K562 (cell line): Measurements from ENCODE around the gene PPP1R15A. TPM values are rescaled to one million over a fixed set of nuclear protein-coding genes. Genes with fewer than 3 reads are reported as not detected.

Source experiments
- ATAC-seq: fragments of 200-7000 bp; cut with Tn5 transposase; 3 replicates; pipeline ENCODE4 v1.9.1; 2020; ENCODE audit warnings: moderate library complexity
- BruUV-seq: library from RNA; stranded (reverse); fragments of 400-500 nt; replicated peaks from 2 replicates; lab custom pipeline; 2021; lab: Mats Ljungman, UMichigan
- CTCF ChIA-PET: fragments of 300-600 bp; formaldehyde crosslinking; extraction: SDS; loops from one replicate; lab custom pipeline; 2021; ENCODE audit warnings: low intra/inter-chr PET ratio; lab: Yijun Ruan, JAX
- POLR2A ChIA-PET: fragments of 300-600, 350-650 bp; sonication (Branson Sonifier 250); formaldehyde crosslinking; extraction: SDS; loops from one replicate; lab custom pipeline; 2021; ENCODE audit warnings: antibody characterized with exemption, inconsistent platforms; lab: Yijun Ruan, JAX
- DNase-seq, 4 experiments: peaks; one replicate each; pipeline versions ENCODE4 v3.0.0 to v3.0.0-alpha.2; 2011 to 2018; ENCODE audit warnings: low spot score in 3 of 4, mixed read lengths in 3 of 4; ENCODE audit errors: extremely low read depth in 1 of 4
- FAIRE-seq: peaks from 2 replicates; lab custom pipeline; 2011; peaks lifted over from hg19 to GRCh38; lab: Jason Lieb, UNC
- H2AFZ ChIP-seq: 2 replicates; pipeline ENCODE4 v1.6.0; 2011; ENCODE audit warnings: low read depth, low read length, control low read depth, inconsistent platforms
- H3K27ac ChIP-seq: fragments of 200-600 bp; 3 replicates; pipeline ENCODE4 v1.8.0; 2011; ENCODE audit warnings: low read depth, mild to moderate bottlenecking, control low read depth, inconsistent platforms, low read length, moderate library complexity, mixed read lengths; ENCODE audit errors: extremely low read depth
- H3K27me3 ChIP-seq, 2 experiments: fragments of 300-600 bp in 1 of 2; 2 replicates in 1 of 2; 3 replicates in 1 of 2; pipeline versions ENCODE4 v1.6.0 to v1.8.0; 2011; ENCODE audit warnings: inconsistent platforms in 2 of 2, low read length in 2 of 2, mild to moderate bottlenecking in 1 of 2, mixed read lengths in 1 of 2, moderate library complexity in 1 of 2; ENCODE audit not compliant: control insufficient read depth in 2 of 2, insufficient read depth in 2 of 2
- H3K36me3 ChIP-seq: fragments of 300-600 bp; 3 replicates; pipeline ENCODE4 v1.8.0; 2011; ENCODE audit warnings: mild to moderate bottlenecking, low read length, inconsistent platforms; ENCODE audit not compliant: control insufficient read depth, insufficient read depth
- H3K4me1 ChIP-seq, 2 experiments: fragments of 200-600 bp in 1 of 2; replicated peaks in 1 of 2; 2 replicates in 1 of 2; 3 replicates in 1 of 2; pipeline versions ENCODE4 v1.5.1 to v1.8.0; 2011; ENCODE audit warnings: inconsistent platforms in 2 of 2, low read length in 2 of 2, mild to moderate bottlenecking in 1 of 2, mixed read lengths in 1 of 2, moderate library complexity in 1 of 2; ENCODE audit not compliant: control insufficient read depth in 2 of 2, insufficient read depth in 2 of 2
- H3K4me2 ChIP-seq: 2 replicates; pipeline ENCODE4 v1.6.1; 2011; ENCODE audit warnings: low read length, control low read depth, inconsistent platforms, mixed read lengths; ENCODE audit not compliant: insufficient read depth
- H3K4me3 ChIP-seq: fragments of 200-600 bp; sonication (generic), shearing (Covaris generic); 2 replicates; pipeline ENCODE4 v1.5.1; 2016; ENCODE audit warnings: control low read depth, inconsistent platforms
- H3K79me2 ChIP-seq: fragments of 200-600 bp; 3 replicates; pipeline ENCODE4 v1.8.0; 2011; ENCODE audit warnings: low read length, inconsistent platforms; ENCODE audit not compliant: control insufficient read depth, insufficient read depth
- H3K9ac ChIP-seq, 2 experiments: 2 replicates each; pipeline versions ENCODE4 v1.6.0 to v1.6.1; 2011; ENCODE audit warnings: low read depth in 2 of 2, low read length in 2 of 2, control low read depth in 1 of 2, inconsistent platforms in 1 of 2, mild to moderate bottlenecking in 1 of 2, mixed read lengths in 1 of 2; ENCODE audit not compliant: insufficient read depth in 1 of 2
- H3K9me1 ChIP-seq: one replicate; pipeline ENCODE4 v1.6.0; 2011; ENCODE audit warnings: inconsistent platforms, mild to moderate bottlenecking, low read length, moderate library complexity; ENCODE audit not compliant: control insufficient read depth, insufficient read depth
- H3K9me3 ChIP-seq: replicated peaks from 2 replicates; pipeline ENCODE4 v1.5.1; 2011; ENCODE audit warnings: low read depth, low read length, inconsistent platforms; ENCODE audit not compliant: control insufficient read depth, insufficient read depth
- H4K20me1 ChIP-seq: replicated peaks from 2 replicates; pipeline ENCODE4 v1.6.1; 2011; ENCODE audit warnings: low read length, inconsistent platforms, mixed read lengths; ENCODE audit not compliant: control insufficient read depth, insufficient read depth
- ELF4 ChIP-seq: fragments of 450-650 bp; formaldehyde crosslinking; IDR thresholded peaks from 2 replicates; pipeline ENCODE4 v1.4.0; 2022; ENCODE audit warnings: missing genetic modification characterization
- FOXA3 ChIP-seq, 2 experiments: fragments of 450-650 bp in 1 of 2; sonication (generic) in 1 of 2; formaldehyde crosslinking; IDR thresholded peaks in 1 of 2; conservative IDR thresholded peaks in 1 of 2; 2 replicates each; pipeline versions ENCODE4 v1.4.0 to v1.8.0; 2020 to 2022; ENCODE audit warnings: mild to moderate bottlenecking in 2 of 2, missing genetic modification reagents in 1 of 2
- FOXK2 ChIP-seq, 2 experiments: fragments of 450-650 bp; IDR thresholded peaks in 1 of 2; conservative IDR thresholded peaks in 1 of 2; 2 replicates each; pipeline ENCODE4 v1.6.1; 2016; ENCODE audit warnings: low read depth in 2 of 2, mild to moderate bottlenecking in 1 of 2
- GABPA ChIP-seq: fragments of 200-800 bp; sonication (Bioruptor generic); conservative IDR thresholded peaks from 2 replicates; pipeline ENCODE4 v1.6.1; 2016; ENCODE audit warnings: low read depth, missing genetic modification characterization, missing compliant biosample characterization
- HMGN3 ChIP-seq: IDR thresholded peaks from 2 replicates; pipeline ENCODE4 v1.6.1; 2011; ENCODE audit warnings: borderline replicate concordance, low read depth, mild to moderate bottlenecking, mixed read lengths, low read length; ENCODE audit not compliant: insufficient read length; ENCODE audit errors: extremely low read depth
- RBBP5 ChIP-seq: fragments of 200-600 bp; sonication (generic); IDR thresholded peaks from 2 replicates; pipeline ENCODE4 v1.6.1; 2012; ENCODE audit warnings: borderline replicate concordance, mild to moderate bottlenecking, low read length, control low read depth, inconsistent platforms; ENCODE audit not compliant: insufficient read depth, poor library complexity, severe bottlenecking
- SAFB2 ChIP-seq: fragments of 200-400 bp; formaldehyde crosslinking; IDR thresholded peaks from 2 replicates; pipeline ENCODE4 v1.6.1; 2018; ENCODE audit warnings: borderline replicate concordance, low read length, low read depth, moderate library complexity; ENCODE audit not compliant: severe bottlenecking
- SMARCA4 ChIP-seq: fragments of 450-650 bp; IDR thresholded peaks from 2 replicates; pipeline ENCODE4 v1.6.1; 2016
- THAP7 ChIP-seq: fragments of 250-450 bp; sonication (Bioruptor Pico); IDR thresholded peaks from 2 replicates; pipeline ENCODE4 v1.5.0; 2021
- ZNF512 ChIP-seq: IDR thresholded peaks from 2 replicates; pipeline ENCODE4 v1.6.1; 2016; ENCODE audit warnings: missing genetic modification characterization, missing compliant biosample characterization
- whole genome bisulfite sequencing: fragments of 100-300 bp; shearing (Covaris generic); methylation state at CpG from one replicate; pipeline ENCODE4 v1.1.6; 2016; ENCODE audit warnings: low coverage, mixed read lengths; ENCODE audit not compliant: insufficient coverage; ENCODE audit errors: missing lambda C conversion rate; 5-methylcytosine and 5-hydroxymethylcytosine counted together
- in situ Hi-C: fragments of 300-500 bp; cut with MboI; formaldehyde crosslinking; loops from 4 replicates; pipeline ENCODE4 v1.15.0; 2018; ENCODE audit warnings: inconsistent platforms, mixed read lengths
- intact Hi-C: fragments of 100-400 bp; cut with micrococcal nuclease; formaldehyde crosslinking; loops from 2 replicates; pipeline ENCODE4 v1.14.2; 2022
- polyA plus RNA-seq, 8 experiments: library from polyadenylated mRNA; depleted of rRNA in 4 of 8; stranded (reverse) in 5 of 8; unstranded in 3 of 8; fragments of >200 nt; fragmentation: Nextera tagmentation in 2 of 8; fragmentation: Illumina TruSeq in 1 of 8; extraction: Ambion mirVana in 2 of 8; extraction: Trizol in 1 of 8; gene quantifications; 2 replicates each; pipeline versions ENCODE4 v1.2.1 to v1.2.3, GENCODE V29; 2011 to 2014; ENCODE audit warnings: inconsistent platforms in 1 of 8, missing spikeins in 1 of 8
- total RNA-seq, 7 experiments: library from RNA; depleted of rRNA in 6 of 7; stranded (reverse); fragments of >200 nt in 6 of 7; fragmentation: Illumina TruSeq in 2 of 7; extraction: Trizol in 2 of 7; gene quantifications; 2 replicates each; pipeline versions ENCODE4 v1.2.1 to v1.2.3, GENCODE V29; 2011 to 2021; ENCODE audit warnings: low replicate concordance in 1 of 7
- TF ChIP-seq, protein P1 (sequence below): fragments of 450-650 bp; IDR thresholded peaks from 2 replicates; pipeline ENCODE4 v1.6.1; 2018; ENCODE audit not compliant: partially characterized antibody

Gene PPP1R15A
- total and polyA plus RNA-seq, 9 of the 15 experiments (the other 6 are each of a cell fraction or from before 2014, with no cell fraction given), result 0.42 to 73.7 (median 44.0) TPM

DNA sequence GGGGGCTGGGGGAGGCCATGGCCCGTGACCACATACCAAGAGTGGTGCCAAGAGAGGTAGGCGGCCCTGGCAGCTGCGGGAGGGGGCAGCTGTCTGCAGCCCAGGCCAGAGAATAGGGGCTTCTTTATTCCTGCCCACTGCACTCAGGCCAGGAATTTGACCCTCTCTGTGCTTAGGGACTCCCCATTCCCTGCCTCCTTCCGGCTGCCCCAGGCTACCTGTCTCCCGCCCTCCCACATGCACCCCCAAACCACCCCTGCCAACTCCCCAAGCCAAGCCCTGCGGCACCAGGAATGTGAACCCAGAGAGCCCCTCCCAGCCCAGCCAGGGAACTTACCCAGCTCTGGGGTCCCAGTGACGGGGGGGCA, 4.5 kb upstream of the PPP1R15A start (continued):
- peak; percentile 9 for TF ChIP-seq RBBP5
- no peak for TF ChIP-seq SAFB2
- TF ChIP-seq, protein P1, sequence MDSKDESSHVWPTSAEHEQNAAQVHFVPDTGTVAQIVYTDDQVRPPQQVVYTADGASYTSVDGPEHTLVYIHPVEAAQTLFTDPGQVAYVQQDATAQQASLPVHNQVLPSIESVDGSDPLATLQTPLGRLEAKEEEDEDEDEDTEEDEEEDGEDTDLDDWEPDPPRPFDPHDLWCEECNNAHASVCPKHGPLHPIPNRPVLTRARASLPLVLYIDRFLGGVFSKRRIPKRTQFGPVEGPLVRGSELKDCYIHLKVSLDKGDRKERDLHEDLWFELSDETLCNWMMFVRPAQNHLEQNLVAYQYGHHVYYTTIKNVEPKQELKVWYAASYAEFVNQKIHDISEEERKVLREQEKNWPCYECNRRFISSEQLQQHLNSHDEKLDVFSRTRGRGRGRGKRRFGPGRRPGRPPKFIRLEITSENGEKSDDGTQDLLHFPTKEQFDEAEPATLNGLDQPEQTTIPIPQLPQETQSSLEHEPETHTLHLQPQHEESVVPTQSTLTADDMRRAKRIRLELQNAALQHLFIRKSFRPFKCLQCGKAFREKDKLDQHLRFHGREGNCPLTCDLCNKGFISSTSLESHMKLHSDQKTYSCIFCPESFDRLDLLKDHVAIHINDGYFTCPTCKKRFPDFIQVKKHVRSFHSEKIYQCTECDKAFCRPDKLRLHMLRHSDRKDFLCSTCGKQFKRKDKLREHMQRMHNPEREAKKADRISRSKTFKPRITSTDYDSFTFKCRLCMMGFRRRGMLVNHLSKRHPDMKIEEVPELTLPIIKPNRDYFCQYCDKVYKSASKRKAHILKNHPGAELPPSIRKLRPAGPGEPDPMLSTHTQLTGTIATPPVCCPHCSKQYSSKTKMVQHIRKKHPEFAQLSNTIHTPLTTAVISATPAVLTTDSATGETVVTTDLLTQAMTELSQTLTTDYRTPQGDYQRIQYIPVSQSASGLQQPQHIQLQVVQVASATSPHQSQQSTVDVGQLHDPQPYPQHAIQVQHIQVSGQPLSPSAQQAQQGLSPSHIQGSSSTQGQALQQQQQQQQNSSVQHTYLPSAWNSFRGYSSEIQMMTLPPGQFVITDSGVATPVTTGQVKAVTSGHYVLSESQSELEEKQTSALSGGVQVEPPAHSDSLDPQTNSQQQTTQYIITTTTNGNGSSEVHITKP, result no peak

DNA sequence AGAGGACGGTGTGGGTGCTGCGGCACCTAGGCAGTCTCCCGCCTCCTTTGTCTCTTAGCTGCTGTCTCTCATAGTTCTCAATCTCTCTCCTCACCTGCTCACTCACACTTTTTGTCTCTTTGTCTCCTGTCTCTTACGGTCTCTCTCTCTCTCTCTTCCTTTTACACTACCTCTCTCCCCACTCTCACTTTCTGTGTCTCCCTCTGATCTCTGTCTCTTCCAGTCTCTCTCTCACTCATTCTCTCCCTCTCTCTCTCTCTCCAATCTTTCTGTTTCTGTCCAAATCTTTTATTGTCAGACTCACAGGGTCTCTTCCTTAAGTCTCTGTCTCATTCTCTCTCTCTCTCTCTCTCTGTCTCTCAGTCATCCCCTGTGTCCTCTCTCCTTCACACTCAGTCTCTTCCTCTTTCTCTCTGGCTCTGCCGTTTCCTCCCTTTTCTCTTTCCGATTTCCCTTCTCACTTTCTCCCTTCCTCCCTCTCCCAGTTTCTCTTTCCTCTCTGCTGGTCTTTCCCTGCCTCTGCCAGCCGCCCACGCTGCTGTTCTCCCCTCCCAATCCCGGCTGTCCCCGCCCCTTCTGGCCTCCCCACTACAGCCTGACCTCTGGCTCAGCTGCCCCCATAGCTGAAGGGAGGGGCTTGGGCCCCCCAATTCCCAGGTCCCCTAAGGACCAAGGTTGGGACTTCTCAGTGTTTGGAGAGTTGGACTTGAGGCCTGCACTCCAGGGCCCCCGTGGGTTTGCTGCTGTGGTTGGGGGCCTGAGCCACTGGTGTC, 3.9 kb upstream of the PPP1R15A start, which contains the start of gene PLEKHA4:
Gene PLEKHA4, minus strand, starts transcription at position 504 of the 773 bp plus-strand sequence. CDS start 997 bp downstream, outside the sequence.
- Histone ChIP-seq H3K4me2 (peak within 1 kb of the TSS; percentile 79), H3K9ac (peak within 1 kb of the TSS; percentile 56 to 91), H3K9me3 (no peaks in the 10 kb centered on the region), H3K79me2 (peaks cover 12% of the 10 kb centered on the region), H2AFZ (peak within 1 kb of the TSS; percentile 74), H3K9me1 (no peaks in the 10 kb centered on the region), H3K4me3 (peak within 1 kb of the TSS; percentile 17), H3K4me1 (peaks cover 28 to 51% of the 10 kb centered on the region in 2 experiments), H3K27ac (peak within 1 kb of the TSS; percentile 44; the same call in 2 of the 3 replicates), H3K36me3 (peaks cover 2% of the 10 kb centered on the region; the same call in 2 of the 3 replicates), H4K20me1 (peaks cover 10% of the 10 kb centered on the region), H3K27me3 (no peaks in the 10 kb centered on the region)
- WGBS, result 55% methylated on average over 5 of the region's 11 CpGs
- in situ Hi-C loops (no loop called here), intact Hi-C loops (no loop called here)
- POLR2A ChIA-PET, result interaction anchor here (0.6 kb wide), 1 partner anchor 194 kb away, joined by 4 read pairs; no protein-coding TSS in a partner anchor
- FAIRE-seq, result peak; percentile 11
- DNase-seq, result peak; percentile 41 to 64 (median 62)
- CTCF ChIA-PET, result no interaction called here
- ATAC-seq, result no peak
- TSS peak; percentile 96 for BruUV-seq
- no peak for TF ChIP-seq THAP7
- TF ChIP-seq HMGN3, result no peak
- TF ChIP-seq GABPA, result no peak
- TF ChIP-seq SMARCA4, result peak; percentile 78
- TF ChIP-seq ELF4, result peak; percentile 88
- TF ChIP-seq ZNF512 (tag), result peak; percentile 90
- TF ChIP-seq FOXK2 (conservative IDR thresholded peaks at IDR 0.05 in 1 of 2, IDR thresholded peaks at IDR 0.05 in 1 of 2; ENCODE audit: low read depth in 2 of 2), result peak in 1 of 2 experiments; percentile 60; a peak in 3 of 4 replicates
- no peak for TF ChIP-seq FOXA3 (CRISPR knock-in tag; conservative IDR thresholded peaks at IDR 0.05 in 1 of 2, IDR thresholded peaks at IDR 0.05 in 1 of 2)
